Measurements from ENCODE around the gene DCC.

DCC gene

DNA sequence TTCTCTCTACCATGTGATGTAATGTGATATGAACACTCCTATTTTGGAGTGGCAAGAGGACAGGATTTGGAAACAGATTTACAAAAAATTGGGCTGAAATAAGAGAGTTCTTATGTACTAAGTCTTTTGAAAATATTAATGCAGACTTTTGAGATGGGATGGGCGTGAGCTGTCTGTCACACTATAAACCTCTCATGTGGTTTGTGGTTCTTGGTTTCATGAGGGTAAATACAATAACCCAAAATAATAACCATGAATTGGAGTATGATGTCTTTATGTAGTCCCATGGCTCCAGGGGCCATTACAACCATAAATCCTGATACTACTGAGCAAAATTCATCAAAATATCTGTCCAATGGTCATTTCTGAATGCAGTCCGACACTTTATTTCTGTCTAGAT, 1216.5 kb downstream of the DCC start:
- Histone ChIP-seq H3K36me3 (ENCODE audit: control insufficient read depth, low read length) (no peaks in the 10 kb centered on the region), H3K9me2 (replicated peaks; ENCODE audit: control insufficient read depth, low read length) (no peaks in the 10 kb centered on the region), H3K27ac (ENCODE audit: low read depth, low read length) (no peak overlapping the region), H3K9me3 (ENCODE audit: control insufficient read depth, insufficient read depth, low read length) (no peaks in the 10 kb centered on the region; the same call in 1 of the 2 replicates), H3K4me2 (ENCODE audit: low read length) (no peak overlapping the region), H3K27me3 (ENCODE audit: control insufficient read depth, low read length) (no peaks in the 10 kb centered on the region), H3K79me2 (ENCODE audit: control insufficient read depth, low read length) (no peaks in the 10 kb centered on the region), H3K4me3 (ENCODE audit: low read length) (no peak overlapping the region), H3K4me1 (ENCODE audit: control insufficient read depth, low read length) (no peaks in the 10 kb centered on the region), H4K20me1 (ENCODE audit: control insufficient read depth, insufficient read depth, low read depth, low read length) (no peaks in the 10 kb centered on the region), H3F3A (ENCODE audit: control insufficient read depth, insufficient read depth) (no peaks in the 10 kb centered on the region)
- TF ChIP-seq, protein P1, sequence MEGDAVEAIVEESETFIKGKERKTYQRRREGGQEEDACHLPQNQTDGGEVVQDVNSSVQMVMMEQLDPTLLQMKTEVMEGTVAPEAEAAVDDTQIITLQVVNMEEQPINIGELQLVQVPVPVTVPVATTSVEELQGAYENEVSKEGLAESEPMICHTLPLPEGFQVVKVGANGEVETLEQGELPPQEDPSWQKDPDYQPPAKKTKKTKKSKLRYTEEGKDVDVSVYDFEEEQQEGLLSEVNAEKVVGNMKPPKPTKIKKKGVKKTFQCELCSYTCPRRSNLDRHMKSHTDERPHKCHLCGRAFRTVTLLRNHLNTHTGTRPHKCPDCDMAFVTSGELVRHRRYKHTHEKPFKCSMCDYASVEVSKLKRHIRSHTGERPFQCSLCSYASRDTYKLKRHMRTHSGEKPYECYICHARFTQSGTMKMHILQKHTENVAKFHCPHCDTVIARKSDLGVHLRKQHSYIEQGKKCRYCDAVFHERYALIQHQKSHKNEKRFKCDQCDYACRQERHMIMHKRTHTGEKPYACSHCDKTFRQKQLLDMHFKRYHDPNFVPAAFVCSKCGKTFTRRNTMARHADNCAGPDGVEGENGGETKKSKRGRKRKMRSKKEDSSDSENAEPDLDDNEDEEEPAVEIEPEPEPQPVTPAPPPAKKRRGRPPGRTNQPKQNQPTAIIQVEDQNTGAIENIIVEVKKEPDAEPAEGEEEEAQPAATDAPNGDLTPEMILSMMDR (IDR thresholded peaks at IDR 0.05; ENCODE audit: low read depth, low read length, poor library complexity, severe bottlenecking), result no peak
- TF ChIP-seq EZH2phosphoT487 (IDR thresholded peaks at IDR 0.05; ENCODE audit: borderline replicate concordance, low read length), result no peak

DNA sequence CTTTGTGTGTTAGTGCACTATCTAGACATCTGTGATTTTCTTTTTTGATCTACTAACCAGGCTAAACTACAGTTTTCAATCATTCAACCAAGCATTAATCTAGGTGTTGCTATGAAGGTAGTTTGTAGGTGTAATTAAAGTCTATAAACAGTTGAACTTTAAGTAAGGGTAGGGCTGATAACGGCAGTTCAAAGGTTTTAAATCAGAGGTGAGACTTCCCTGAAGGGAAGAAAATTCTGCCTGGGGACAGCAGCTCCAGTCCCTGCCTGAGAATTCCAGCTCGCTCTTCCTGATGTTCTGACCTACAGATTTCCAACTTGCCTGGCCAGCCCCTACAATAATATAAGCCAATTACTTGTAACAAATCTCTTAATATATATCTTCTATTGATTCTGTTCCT, 1220.5 kb downstream of the DCC start:
- Histone ChIP-seq H3K36me3 (ENCODE audit: control insufficient read depth, low read length) (no peaks in the 10 kb centered on the region), H3F3A (ENCODE audit: control insufficient read depth, insufficient read depth) (no peaks in the 10 kb centered on the region), H3K4me2 (ENCODE audit: low read length) (no peak overlapping the region), H4K20me1 (ENCODE audit: control insufficient read depth, insufficient read depth, low read depth, low read length) (no peaks in the 10 kb centered on the region), H3K4me3 (ENCODE audit: low read length) (no peak overlapping the region), H3K79me2 (ENCODE audit: control insufficient read depth, low read length) (no peaks in the 10 kb centered on the region), H3K27ac (ENCODE audit: low read depth, low read length) (no peak overlapping the region), H3K9me2 (replicated peaks; ENCODE audit: control insufficient read depth, low read length) (no peaks in the 10 kb centered on the region), H3K9me3 (ENCODE audit: control insufficient read depth, insufficient read depth, low read length) (no peaks in the 10 kb centered on the region; the same call in 1 of the 2 replicates), H3K4me1 (ENCODE audit: control insufficient read depth, low read length) (no peaks in the 10 kb centered on the region), H3K27me3 (ENCODE audit: control insufficient read depth, low read length) (no peaks in the 10 kb centered on the region)
- TF ChIP-seq, protein P1 (IDR thresholded peaks at IDR 0.05; ENCODE audit: low read depth, low read length, poor library complexity, severe bottlenecking), result no peak
- TF ChIP-seq EZH2phosphoT487 (IDR thresholded peaks at IDR 0.05; ENCODE audit: borderline replicate concordance, low read length), result no peak

DNA sequence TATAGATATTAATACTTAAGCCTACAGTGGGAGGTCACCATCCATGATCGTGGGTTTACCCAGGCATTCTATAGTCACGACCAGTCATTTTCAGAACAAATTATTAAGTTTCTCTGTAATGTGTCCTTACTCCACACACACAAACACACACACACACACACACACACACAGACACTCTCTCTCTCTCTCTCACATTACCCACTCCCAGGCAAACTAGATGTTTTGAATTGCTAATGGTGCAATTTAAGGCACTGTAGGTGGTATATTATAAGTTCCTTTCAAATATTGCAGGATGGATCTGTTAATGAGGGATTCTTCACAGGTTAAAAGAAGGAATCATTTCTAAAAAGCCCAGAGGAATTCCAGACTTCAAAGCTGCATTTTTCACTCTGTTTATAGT, 1226.6 kb downstream of the DCC start:
- Histone ChIP-seq H3K9me2 (replicated peaks; ENCODE audit: control insufficient read depth, low read length) (no peaks in the 10 kb centered on the region), H3K9me3 (ENCODE audit: control insufficient read depth, insufficient read depth, low read length) (no peaks in the 10 kb centered on the region)
- TF ChIP-seq, protein P1 (IDR thresholded peaks at IDR 0.05; ENCODE audit: low read depth, low read length, poor library complexity, severe bottlenecking), result no peak
- no peak for TF ChIP-seq EZH2phosphoT487 (IDR thresholded peaks at IDR 0.05; ENCODE audit: borderline replicate concordance, low read length)

More for the DNA sequence above, 1226.6 kb downstream of the DCC start:
- H3K4me2 ChIP-seq (ENCODE audit: low read length), result no peak overlapping the region
- H3K79me2 ChIP-seq (ENCODE audit: control insufficient read depth, low read length), result no peaks in the 10 kb centered on the region
- no peak overlapping the region for H3K27ac ChIP-seq (ENCODE audit: low read depth, low read length)
- no peaks in the 10 kb centered on the region for H3K27me3 ChIP-seq (ENCODE audit: control insufficient read depth, low read length)
- no peak overlapping the region for H3K4me3 ChIP-seq (ENCODE audit: low read length)
- no peaks in the 10 kb centered on the region for H4K20me1 ChIP-seq (ENCODE audit: control insufficient read depth, insufficient read depth, low read depth, low read length)
- H3K4me1 ChIP-seq (ENCODE audit: control insufficient read depth, low read length), result no peaks in the 10 kb centered on the region
- no peaks in the 10 kb centered on the region for H3K36me3 ChIP-seq (ENCODE audit: control insufficient read depth, low read length)
- no peaks in the 10 kb centered on the region for H3F3A ChIP-seq (ENCODE audit: control insufficient read depth, insufficient read depth)
